ENCODE results near the gene SH3RF1.

SH3RF1 gene

DNA sequence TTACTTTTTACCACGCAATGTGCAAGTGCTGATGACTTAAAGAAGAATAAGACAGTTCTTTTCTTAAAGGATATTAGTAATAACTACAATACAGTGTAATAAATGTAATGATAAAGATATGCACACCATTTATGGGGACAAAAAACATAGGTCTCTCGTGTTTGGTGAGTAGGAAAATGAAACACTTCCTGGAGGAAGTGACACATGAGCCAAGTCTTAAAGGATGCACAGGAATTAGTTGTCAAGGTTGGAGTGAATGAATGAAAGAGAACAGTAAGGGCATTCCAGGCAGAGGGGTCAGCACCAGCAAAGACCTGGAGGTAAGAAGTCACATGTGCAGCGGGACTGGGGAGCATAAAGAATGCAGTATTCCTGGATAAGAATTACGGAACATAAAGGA lies 112.7 kb downstream of the SH3RF1 start:
- Histone ChIP-seq H3K4me2 (ENCODE audit: insufficient read depth, low read length, poor library complexity, severe bottlenecking) (no peak overlapping the region), H3K23ac (ENCODE audit: low read depth, low read length, poor library complexity) (no peak overlapping the region), H4K8ac (ENCODE audit: low read depth, low read length) (no peak overlapping the region), H3K36me3 (replicated peaks in 1 of 2; ENCODE audit: control insufficient read depth in 2 of 2, insufficient read depth in 2 of 2, low read length in 2 of 2) (peaks cover 2 to 37% of the 10 kb centered on the region in 2 donors), H3K79me1 (ENCODE audit: low read depth, low read length) (no peaks in the 10 kb centered on the region), H3K4ac (ENCODE audit: low read length) (no peak overlapping the region), H2BK15ac (ENCODE audit: low read length) (no peak overlapping the region), H3K27me3 (ENCODE audit: control insufficient read depth in 3 of 3, insufficient read depth in 3 of 3, low read depth in 1 of 3, low read length in 3 of 3) (no peaks in the 10 kb centered on the region), H3K4me3 (ENCODE audit: low read length in 2 of 2) (no peak overlapping the region), H2BK5ac (ENCODE audit: low read length) (no peak overlapping the region), H3K18ac (ENCODE audit: low read length) (no peak overlapping the region), H3K9ac (ENCODE audit: low read depth, low read length, poor library complexity) (no peak overlapping the region), H3K9me3 (replicated peaks in 1 of 2; ENCODE audit: control insufficient read depth in 2 of 2, insufficient read depth in 1 of 2, low read depth in 1 of 2, low read length in 2 of 2) (no peaks in the 10 kb centered on the region), H2BK120ac (ENCODE audit: low read depth, low read length) (no peak overlapping the region), H2AK5ac (ENCODE audit: low read depth, low read length) (no peak overlapping the region), H2AFZ (ENCODE audit: low read length) (no peak overlapping the region), H3K27ac (replicated peaks; ENCODE audit: low read length) (no peak overlapping the region), H3K14ac (ENCODE audit: low read length) (no peak overlapping the region), H2BK12ac (ENCODE audit: low read length) (no peak overlapping the region), H3K4me1 (ENCODE audit: control insufficient read depth in 2 of 2, insufficient read depth in 1 of 2, low read depth in 1 of 2, low read length in 2 of 2) (peaks cover 1% of the 10 kb centered on the region in 2 donors), H4K91ac (ENCODE audit: low read depth, low read length, poor library complexity) (no peak overlapping the region)
- no CpG with 5 or more reads among the region's 4 CpGs for WGBS, 2 donors (ENCODE audit: extremely low coverage in 2 of 2, insufficient read length in 2 of 2, insufficient replicate concordance in 1 of 2)
- no peak for DNase-seq (ENCODE audit: low spot score)

DNA sequence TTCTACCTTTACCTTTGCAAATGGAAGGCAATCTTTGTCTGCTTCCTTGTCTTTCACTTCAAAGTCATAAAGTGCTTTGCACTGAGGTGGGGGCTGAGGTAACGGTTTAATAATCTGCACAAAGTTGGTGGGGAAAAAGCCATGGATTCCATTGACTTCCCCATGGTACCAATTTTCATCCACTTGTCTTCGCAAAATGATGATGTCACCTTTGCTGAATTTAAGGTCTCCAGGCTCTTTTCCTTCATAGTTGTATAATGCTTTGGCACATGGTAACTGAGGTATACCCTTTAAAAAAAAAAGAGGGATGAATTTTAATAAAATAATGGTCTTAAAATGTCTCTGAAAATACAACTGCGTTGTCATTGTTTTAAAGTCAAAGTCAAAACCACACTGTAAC lies 114.4 kb downstream of the SH3RF1 start:
- peaks cover 1% of the 10 kb centered on the region in 2 donors for H3K4me1 ChIP-seq (ENCODE audit: control insufficient read depth in 2 of 2, insufficient read depth in 1 of 2, low read depth in 1 of 2, low read length in 2 of 2)
- no peak overlapping the region for H3K23ac ChIP-seq (ENCODE audit: low read depth, low read length, poor library complexity)
- H4K8ac ChIP-seq (ENCODE audit: low read depth, low read length): no peak overlapping the region
- no peaks in the 10 kb centered on the region for H3K27me3 ChIP-seq (ENCODE audit: control insufficient read depth in 3 of 3, insufficient read depth in 3 of 3, low read depth in 1 of 3, low read length in 3 of 3)
- no peak overlapping the region for H3K27ac ChIP-seq (replicated peaks; ENCODE audit: low read length)
- no peak overlapping the region for H2AFZ ChIP-seq (ENCODE audit: low read length)
- H2BK12ac ChIP-seq (ENCODE audit: low read length): no peak overlapping the region
- no peak overlapping the region for H2BK120ac ChIP-seq (ENCODE audit: low read depth, low read length)
- H3K9ac ChIP-seq (ENCODE audit: low read depth, low read length, poor library complexity): no peak overlapping the region
- H3K36me3 ChIP-seq (replicated peaks in 1 of 2; ENCODE audit: control insufficient read depth in 2 of 2, insufficient read depth in 2 of 2, low read length in 2 of 2): peaks cover 3 to 50% of the 10 kb centered on the region in 2 donors
- H2AK5ac ChIP-seq (ENCODE audit: low read depth, low read length): no peak overlapping the region
- H3K4me3 ChIP-seq (ENCODE audit: low read length in 2 of 2): no peak overlapping the region
- H4K91ac ChIP-seq (ENCODE audit: low read depth, low read length, poor library complexity): no peak overlapping the region
- no peak for DNase-seq (ENCODE audit: low spot score)
- no CpG with 5 or more reads among the region's 3 CpGs for WGBS, 2 donors (ENCODE audit: extremely low coverage in 2 of 2, insufficient read length in 2 of 2, insufficient replicate concordance in 1 of 2)
- peaks cover 0 to 1% of the 10 kb centered on the region in 2 donors for H3K9me3 ChIP-seq (replicated peaks in 1 of 2; ENCODE audit: control insufficient read depth in 2 of 2, insufficient read depth in 1 of 2, low read depth in 1 of 2, low read length in 2 of 2)
- no peak overlapping the region for H2BK15ac ChIP-seq (ENCODE audit: low read length)
- no peaks in the 10 kb centered on the region for H3K79me1 ChIP-seq (ENCODE audit: low read depth, low read length)
- no peak overlapping the region for H3K14ac ChIP-seq (ENCODE audit: low read length)
- H3K18ac ChIP-seq (ENCODE audit: low read length): no peak overlapping the region
- H3K4ac ChIP-seq (ENCODE audit: low read length): no peak overlapping the region
- no peak overlapping the region for H2BK5ac ChIP-seq (ENCODE audit: low read length)
- no peak overlapping the region for H3K4me2 ChIP-seq (ENCODE audit: insufficient read depth, low read length, poor library complexity, severe bottlenecking)

DNA sequence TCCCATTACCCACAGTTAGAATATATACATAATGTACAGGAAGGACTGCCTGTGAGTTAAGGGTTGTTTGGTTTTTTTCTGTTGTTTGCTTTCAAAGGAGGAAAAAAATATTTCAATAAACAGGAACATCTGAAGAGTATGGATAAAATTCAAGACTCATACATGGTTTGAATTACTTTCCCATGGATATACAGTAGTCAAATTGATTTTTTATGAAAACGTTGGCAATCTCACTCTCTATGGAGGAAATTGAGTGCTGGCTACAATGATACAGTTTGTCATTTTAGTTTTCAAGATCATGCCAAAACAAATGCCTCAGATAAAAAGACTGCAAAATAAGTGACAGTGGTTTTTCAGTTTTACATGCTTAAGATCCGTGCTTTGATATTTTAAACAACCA lies 116.6 kb downstream of the SH3RF1 start:
- peaks cover 6 to 64% of the 10 kb centered on the region in 2 donors for H3K36me3 ChIP-seq (replicated peaks in 1 of 2; ENCODE audit: control insufficient read depth in 2 of 2, insufficient read depth in 2 of 2, low read length in 2 of 2)
- H2AK5ac ChIP-seq (ENCODE audit: low read depth, low read length): no peak overlapping the region
- no peak overlapping the region for H3K27ac ChIP-seq (replicated peaks; ENCODE audit: low read length)
- H2BK5ac ChIP-seq (ENCODE audit: low read length): no peak overlapping the region
- H2AFZ ChIP-seq (ENCODE audit: low read length): no peak overlapping the region
- no peak overlapping the region for H3K18ac ChIP-seq (ENCODE audit: low read length)
- no peak overlapping the region for H3K4ac ChIP-seq (ENCODE audit: low read length)
- H3K9ac ChIP-seq (ENCODE audit: low read depth, low read length, poor library complexity): no peak overlapping the region
- no peaks in the 10 kb centered on the region for H3K79me1 ChIP-seq (ENCODE audit: low read depth, low read length)
- no peak for DNase-seq (ENCODE audit: low spot score)
- peaks cover 0 to 4% of the 10 kb centered on the region in 2 donors for H3K9me3 ChIP-seq (replicated peaks in 1 of 2; ENCODE audit: control insufficient read depth in 2 of 2, insufficient read depth in 1 of 2, low read depth in 1 of 2, low read length in 2 of 2)
- WGBS, 2 donors (ENCODE audit: extremely low coverage in 2 of 2, insufficient read length in 2 of 2, insufficient replicate concordance in 1 of 2): no CpG with 5 or more reads among the region's 2 CpGs
- H3K4me1 ChIP-seq (ENCODE audit: control insufficient read depth in 2 of 2, insufficient read depth in 1 of 2, low read depth in 1 of 2, low read length in 2 of 2): no peaks in the 10 kb centered on the region
- no peak overlapping the region for H3K14ac ChIP-seq (ENCODE audit: low read length)
- no peak overlapping the region for H3K4me3 ChIP-seq (ENCODE audit: low read length in 2 of 2)
- H4K8ac ChIP-seq (ENCODE audit: low read depth, low read length): no peak overlapping the region
- no peak overlapping the region for H3K4me2 ChIP-seq (ENCODE audit: insufficient read depth, low read length, poor library complexity, severe bottlenecking)
- H3K23ac ChIP-seq (ENCODE audit: low read depth, low read length, poor library complexity): no peak overlapping the region
- H3K27me3 ChIP-seq (ENCODE audit: control insufficient read depth in 3 of 3, insufficient read depth in 3 of 3, low read depth in 1 of 3, low read length in 3 of 3): no peaks in the 10 kb centered on the region
- no peak overlapping the region for H2BK15ac ChIP-seq (ENCODE audit: low read length)
- no peak overlapping the region for H2BK120ac ChIP-seq (ENCODE audit: low read depth, low read length)
- no peak overlapping the region for H4K91ac ChIP-seq (ENCODE audit: low read depth, low read length, poor library complexity)
- no peak overlapping the region for H2BK12ac ChIP-seq (ENCODE audit: low read length)

DNA sequence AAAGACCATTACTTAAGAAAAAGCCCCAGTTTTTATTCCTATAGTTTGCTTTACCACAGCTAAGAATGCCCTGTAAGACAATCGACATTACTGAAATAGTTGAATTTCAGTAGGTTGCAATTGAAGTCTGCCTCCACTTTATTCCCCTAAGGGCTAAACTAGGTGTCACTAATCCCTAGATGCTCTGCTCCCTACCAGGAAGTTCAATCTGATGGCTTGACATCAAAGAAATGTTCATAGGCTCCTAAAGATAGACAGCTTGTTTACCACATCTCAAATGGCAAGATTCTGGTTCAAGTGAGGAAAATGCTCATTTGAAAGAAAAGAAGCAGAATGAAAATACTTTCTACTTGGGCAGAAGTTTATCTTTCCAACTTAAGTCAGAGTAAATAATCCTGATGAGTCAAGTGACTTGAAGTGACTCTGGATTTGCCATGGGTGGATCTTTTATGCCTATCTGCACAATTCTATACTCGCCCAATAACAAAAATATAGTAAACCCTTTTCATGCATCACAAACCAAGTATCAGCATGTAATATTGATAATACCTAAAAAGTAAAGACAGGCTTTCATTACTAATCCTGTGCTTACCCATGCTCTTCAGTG lies 117.2 kb downstream of the SH3RF1 start:
- Histone ChIP-seq H3K36me3 (replicated peaks in 1 of 2; ENCODE audit: control insufficient read depth in 2 of 2, insufficient read depth in 2 of 2, low read length in 2 of 2) (peaks cover 6 to 69% of the 10 kb centered on the region in 2 donors), H4K8ac (ENCODE audit: low read depth, low read length) (no peak overlapping the region), H3K4me3 (ENCODE audit: low read length in 2 of 2) (no peak overlapping the region), H2BK12ac (ENCODE audit: low read length) (no peak overlapping the region), H3K9ac (ENCODE audit: low read depth, low read length, poor library complexity) (no peak overlapping the region), H3K79me1 (ENCODE audit: low read depth, low read length) (no peaks in the 10 kb centered on the region), H3K27me3 (ENCODE audit: control insufficient read depth in 3 of 3, insufficient read depth in 3 of 3, low read depth in 1 of 3, low read length in 3 of 3) (no peaks in the 10 kb centered on the region), H2AFZ (ENCODE audit: low read length) (no peak overlapping the region), H3K27ac (replicated peaks; ENCODE audit: low read length) (no peak overlapping the region), H3K4me2 (ENCODE audit: insufficient read depth, low read length, poor library complexity, severe bottlenecking) (no peak overlapping the region), H2BK5ac (ENCODE audit: low read length) (no peak overlapping the region), H3K14ac (ENCODE audit: low read length) (no peak overlapping the region), H3K4me1 (ENCODE audit: control insufficient read depth in 2 of 2, insufficient read depth in 1 of 2, low read depth in 1 of 2, low read length in 2 of 2) (no peaks in the 10 kb centered on the region), H3K4ac (ENCODE audit: low read length) (no peak overlapping the region), H2AK5ac (ENCODE audit: low read depth, low read length) (no peak overlapping the region), H4K91ac (ENCODE audit: low read depth, low read length, poor library complexity) (no peak overlapping the region), H2BK120ac (ENCODE audit: low read depth, low read length) (no peak overlapping the region), H3K9me3 (replicated peaks in 1 of 2; ENCODE audit: control insufficient read depth in 2 of 2, insufficient read depth in 1 of 2, low read depth in 1 of 2, low read length in 2 of 2) (peaks cover 0 to 4% of the 10 kb centered on the region in 2 donors), H2BK15ac (ENCODE audit: low read length) (no peak overlapping the region), H3K23ac (ENCODE audit: low read depth, low read length, poor library complexity) (no peak overlapping the region), H3K18ac (ENCODE audit: low read length) (no peak overlapping the region)
- no peak for DNase-seq (ENCODE audit: low spot score)
- WGBS, 2 donors (ENCODE audit: extremely low coverage in 2 of 2, insufficient read length in 2 of 2, insufficient replicate concordance in 1 of 2): no CpG with 5 or more reads among the region's 2 CpGs
